ENCODE measurements around the gene E2F6. TPM values are rescaled to one million over a fixed set of nuclear protein-coding genes. Genes with fewer than 3 reads are reported as not detected.
"Not testable (repeated sequence)": the region's sequence is repeated elsewhere in the genome, so short reads cannot be mapped to it uniquely, and the experiment has no call there.

Gene E2F6
- total RNA-seq, 1 donor, result 9.0 TPM

GRCh38 chr2:11405599-11406266 is 60.2 kb downstream of the E2F6 start:
- no peaks in the 10 kb centered on the region for H3K79me2 ChIP-seq (ENCODE audit: insufficient read depth, low read length)
- no peak for TF ChIP-seq CTCF (IDR thresholded peaks at IDR 0.05; ENCODE audit: extremely low read depth, low read depth, low read length)
- no peaks in the 10 kb centered on the region for H3K9me3 ChIP-seq (ENCODE audit: low read depth, low read length)
- H2AFZ ChIP-seq (ENCODE audit: low read length), result peak overlapping the region; percentile 86
- no peaks in the 10 kb centered on the region for H4K20me1 ChIP-seq (ENCODE audit: insufficient read depth, low read length)
- H3K4me2 ChIP-seq (ENCODE audit: insufficient read depth, low read length), result peak overlapping the region; percentile 69
- H3K4me3 ChIP-seq (ENCODE audit: insufficient read depth, low read length), result no peak overlapping the region
- no peaks in the 10 kb centered on the region for H3K36me3 ChIP-seq (ENCODE audit: insufficient read depth, low read length)
- DNase-seq (ENCODE audit: insufficient read length, low spot score, missing footprints), result no peak
- no peaks in the 10 kb centered on the region for H3K27me3 ChIP-seq (ENCODE audit: insufficient read depth, low read length)
- peak overlapping the region; percentile 75 for H3K27ac ChIP-seq (ENCODE audit: low read depth, low read length)
- peaks cover 40% of the 10 kb centered on the region for H3K4me1 ChIP-seq (ENCODE audit: insufficient read depth, low read length)

- H3K27me3 ChIP-seq (ENCODE audit: insufficient read depth, low read length); H3K4me2 ChIP-seq (ENCODE audit: insufficient read depth, low read length); H3K9me3 ChIP-seq (ENCODE audit: low read depth, low read length); H4K20me1 ChIP-seq (ENCODE audit: insufficient read depth, low read length); H3K79me2 ChIP-seq (ENCODE audit: insufficient read depth, low read length); H2AFZ ChIP-seq (ENCODE audit: low read length); H3K27ac ChIP-seq (ENCODE audit: low read depth, low read length); DNase-seq (ENCODE audit: insufficient read length, low spot score, missing footprints); H3K36me3 ChIP-seq (ENCODE audit: insufficient read depth, low read length); H3K4me3 ChIP-seq (ENCODE audit: insufficient read depth, low read length): not testable (repeated sequence)
- H3K4me1 ChIP-seq (ENCODE audit: insufficient read depth, low read length), result peaks cover 37% of the 10 kb centered on the region
Measured at GRCh38 chr2:11405074-11405406, 60.9 kb downstream of the E2F6 start.

- H3K36me3 ChIP-seq (ENCODE audit: insufficient read depth, low read length), result no peaks in the 10 kb centered on the region
- H3K27ac ChIP-seq (ENCODE audit: low read depth, low read length), result peak overlapping the region; percentile 82
- peak overlapping the region; percentile 45 for H3K4me2 ChIP-seq (ENCODE audit: insufficient read depth, low read length)
- H3K4me3 ChIP-seq (ENCODE audit: insufficient read depth, low read length), result no peak overlapping the region
- H3K9me3 ChIP-seq (ENCODE audit: low read depth, low read length), result no peaks in the 10 kb centered on the region
- H3K4me1 ChIP-seq (ENCODE audit: insufficient read depth, low read length), result peaks cover 32% of the 10 kb centered on the region
- H2AFZ ChIP-seq (ENCODE audit: low read length), result peak overlapping the region; percentile 79
- no peak for DNase-seq (ENCODE audit: insufficient read length, low spot score, missing footprints)
- H3K79me2 ChIP-seq (ENCODE audit: insufficient read depth, low read length), result no peaks in the 10 kb centered on the region
- no peaks in the 10 kb centered on the region for H4K20me1 ChIP-seq (ENCODE audit: insufficient read depth, low read length)
- no peaks in the 10 kb centered on the region for H3K27me3 ChIP-seq (ENCODE audit: insufficient read depth, low read length)
- no peak for TF ChIP-seq CTCF (IDR thresholded peaks at IDR 0.05; ENCODE audit: extremely low read depth, low read depth, low read length)
Measured at GRCh38 chr2:11404376-11405073, 61.4 kb downstream of the E2F6 start.

GRCh38 chr2:11402436-11402835 is 63.5 kb downstream of the E2F6 start:
- no peaks in the 10 kb centered on the region for H3K79me2 ChIP-seq (ENCODE audit: insufficient read depth, low read length)
- no peaks in the 10 kb centered on the region for H3K36me3 ChIP-seq (ENCODE audit: insufficient read depth, low read length)
- no peaks in the 10 kb centered on the region for H4K20me1 ChIP-seq (ENCODE audit: insufficient read depth, low read length)
- DNase-seq (ENCODE audit: insufficient read length, low spot score, missing footprints), result no peak
- H2AFZ ChIP-seq (ENCODE audit: low read length), result no peak overlapping the region
- H3K27me3 ChIP-seq (ENCODE audit: insufficient read depth, low read length), result no peaks in the 10 kb centered on the region
- H3K4me2 ChIP-seq (ENCODE audit: insufficient read depth, low read length), result no peak overlapping the region
- no peak overlapping the region for H3K4me3 ChIP-seq (ENCODE audit: insufficient read depth, low read length)
- no peaks in the 10 kb centered on the region for H3K9me3 ChIP-seq (ENCODE audit: low read depth, low read length)
- no peak overlapping the region for H3K27ac ChIP-seq (ENCODE audit: low read depth, low read length)
- TF ChIP-seq CTCF (IDR thresholded peaks at IDR 0.05; ENCODE audit: extremely low read depth, low read depth, low read length), result no peak
- H3K4me1 ChIP-seq (ENCODE audit: insufficient read depth, low read length), result peaks cover 22% of the 10 kb centered on the region
